ENCODE results near the gene RAB14.
"Not testable (repeated sequence)": the region's sequence is repeated elsewhere in the genome, so short reads cannot be mapped to it uniquely, and the experiment has no call there.

The RAB14 gene

GRCh38 chr9:121138973-121139372, 62.7 kb downstream of the RAB14 start:
- peaks cover 46% of the 10 kb centered on the region for H3K36me3 ChIP-seq
- DNase-seq = no peak

GRCh38 chr9:121138561-121138960, 63.1 kb downstream of the RAB14 start:
- Histone ChIP-seq H3K27ac (no peak overlapping the region), H3K36me3 (peaks cover 41% of the 10 kb centered on the region), H3K9me3 (ENCODE audit: severe bottlenecking) (no peaks in the 10 kb centered on the region), H3K27me3 (ENCODE audit: insufficient read depth, low read depth, severe bottlenecking) (no peaks in the 10 kb centered on the region), H3K4me3 (ENCODE audit: low read depth, low read length) (no peak overlapping the region)
- DNase-seq = no peak
- no peak for TF ChIP-seq CTCF (IDR thresholded peaks at IDR 0.05; ENCODE audit: low read depth, low read length)

More at GRCh38 chr9:121138973-121139372, 62.7 kb downstream of the RAB14 start:
- Histone ChIP-seq H3K9me3 (ENCODE audit: severe bottlenecking) (no peaks in the 10 kb centered on the region), H3K27ac (no peak overlapping the region), H3K27me3 (ENCODE audit: insufficient read depth, low read depth, severe bottlenecking) (no peaks in the 10 kb centered on the region), H3K4me3 (ENCODE audit: low read depth, low read length) (no peak overlapping the region)
- TF ChIP-seq CTCF (IDR thresholded peaks at IDR 0.05; ENCODE audit: low read depth, low read length) = no peak

- H3K36me3 ChIP-seq = peaks cover 25% of the 10 kb centered on the region
- TF ChIP-seq CTCF (IDR thresholded peaks at IDR 0.05; ENCODE audit: low read depth, low read length) = no peak
These were observed 66.0 kb downstream of the RAB14 start for GRCh38 chr9:121135642-121136041.

GRCh38 chr9:121133104-121133816, 68.4 kb downstream of the RAB14 start:
- peak; percentile 25 for DNase-seq
- Histone ChIP-seq H3K36me3 (peaks cover 3% of the 10 kb centered on the region), H3K9me3 (ENCODE audit: severe bottlenecking) (no peaks in the 10 kb centered on the region), H3K27me3 (ENCODE audit: insufficient read depth, low read depth, severe bottlenecking) (no peaks in the 10 kb centered on the region), H3K4me3 (ENCODE audit: low read depth, low read length) (no peak overlapping the region), H3K27ac (no peak overlapping the region)
- no peak for TF ChIP-seq CTCF (IDR thresholded peaks at IDR 0.05; ENCODE audit: low read depth, low read length)

More at GRCh38 chr9:121135642-121136041, 66.0 kb downstream of the RAB14 start:
- Histone ChIP-seq H3K27me3 (ENCODE audit: insufficient read depth, low read depth, severe bottlenecking) (no peaks in the 10 kb centered on the region), H3K9me3 (ENCODE audit: severe bottlenecking) (no peaks in the 10 kb centered on the region), H3K4me3 (ENCODE audit: low read depth, low read length) (no peak overlapping the region), H3K27ac (no peak overlapping the region)
- DNase-seq = no peak

- not testable (repeated sequence) for DNase-seq; H3K36me3 ChIP-seq; H3K27me3 ChIP-seq (ENCODE audit: insufficient read depth, low read depth, severe bottlenecking)
These were observed 72.3 kb downstream of the RAB14 start for GRCh38 chr9:121129384-121129783.

More at GRCh38 chr9:121129384-121129783, 72.3 kb downstream of the RAB14 start:
- H3K27ac ChIP-seq; H3K4me3 ChIP-seq (ENCODE audit: low read depth, low read length); H3K9me3 ChIP-seq (ENCODE audit: severe bottlenecking): not testable (repeated sequence)
